GM10248 (cell line): Measurements from ENCODE around the gene UBE2B.

Experiments used
- CTCF ChIA-PET: fragments of 300-600 bp; sonication (Branson Sonifier 250); formaldehyde crosslinking; extraction: SDS; loops from one replicate; lab custom pipeline; 2021; ENCODE audit warnings: antibody characterized with exemption; lab: Yijun Ruan, JAX
- POLR2A ChIA-PET: fragments of 350-650 bp; sonication (Branson Sonifier 250); formaldehyde crosslinking; extraction: SDS; loops from one replicate; lab custom pipeline; 2020; ENCODE audit warnings: antibody characterized with exemption; lab: Yijun Ruan, JAX
- DNase-seq: peaks from one replicate; pipeline ENCODE4 v3.0.0; 2012; ENCODE audit errors: extremely low spot score
- TF ChIP-seq, protein P1 (sequence below): IDR thresholded peaks from 2 replicates; pipeline ENCODE4 v1.5.1; 2012; ENCODE audit warnings: mild to moderate bottlenecking, low read depth; ENCODE audit errors: extremely low read depth, missing control alignments, control extremely low read depth

The UBE2B gene

DNA sequence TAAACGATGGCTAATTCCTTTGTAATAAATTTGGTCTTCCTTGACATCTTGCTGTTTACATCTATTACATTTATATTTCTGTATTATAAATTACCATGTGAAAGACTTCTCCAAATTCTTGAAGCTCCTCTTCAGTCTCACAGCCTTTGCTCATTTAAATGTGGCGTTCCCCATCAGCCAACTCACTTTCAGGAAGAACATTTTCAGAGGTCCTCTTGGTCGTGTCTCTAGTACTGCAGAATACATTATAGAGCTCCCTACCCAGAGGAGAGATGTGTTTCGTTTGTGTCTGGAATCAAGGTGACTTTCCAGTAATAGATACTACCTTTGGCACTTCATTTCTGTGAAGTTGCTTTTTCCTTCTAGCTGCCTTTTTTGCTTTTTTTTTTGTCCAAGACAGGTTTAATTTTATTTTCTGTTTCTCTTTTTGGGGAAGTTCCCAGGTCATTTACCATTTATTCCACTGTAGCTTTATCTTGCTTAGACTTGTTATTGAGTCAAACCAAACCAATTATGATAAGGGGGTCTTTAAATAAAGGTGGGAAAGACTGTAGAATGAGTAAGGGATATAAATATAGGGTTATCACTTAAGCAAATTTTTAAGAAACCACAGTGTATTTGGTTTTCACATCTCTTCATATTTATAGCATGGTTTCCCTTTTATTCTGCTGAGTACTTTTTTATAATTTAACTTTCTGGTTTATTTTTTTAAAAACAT is 12.8 kb downstream of the UBE2B start:
- POLR2A ChIA-PET, result interaction anchor here (0.6 to 1.2 kb wide), 5 partner anchors 8 to 172 kb away, joined by 3 to 4 read pairs (median 3); partner anchors contain the start of gene UBE2B

DNA sequence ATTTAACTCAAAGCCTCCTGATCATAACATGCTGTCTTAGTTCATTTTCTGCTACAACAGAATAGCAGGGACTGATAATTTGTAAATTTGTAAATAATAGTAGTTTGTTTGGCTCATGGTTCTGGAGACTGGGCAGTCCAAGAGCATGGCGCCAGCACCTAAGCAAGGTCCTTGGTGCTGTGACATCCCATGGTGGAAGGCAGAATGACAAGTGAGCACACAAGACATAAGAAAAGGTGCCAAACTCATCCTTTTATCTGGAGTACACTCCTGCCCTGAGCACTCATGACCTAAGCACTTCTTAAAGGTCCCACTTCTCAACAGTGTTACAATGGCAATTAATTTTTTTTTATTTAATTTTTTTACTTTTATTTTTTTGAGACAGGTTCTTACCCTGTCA is 16.1 kb downstream of the UBE2B start:
- ChIA-PET CTCF (interaction anchor here (0.7 kb wide), 1 partner anchor 9 kb away, joined by 3 read pairs; no protein-coding TSS in a partner anchor), POLR2A (interaction anchor here (0.7 kb wide), 1 partner anchor 8 kb away, joined by 4 read pairs; no protein-coding TSS in a partner anchor)
- TF ChIP-seq, protein P1, sequence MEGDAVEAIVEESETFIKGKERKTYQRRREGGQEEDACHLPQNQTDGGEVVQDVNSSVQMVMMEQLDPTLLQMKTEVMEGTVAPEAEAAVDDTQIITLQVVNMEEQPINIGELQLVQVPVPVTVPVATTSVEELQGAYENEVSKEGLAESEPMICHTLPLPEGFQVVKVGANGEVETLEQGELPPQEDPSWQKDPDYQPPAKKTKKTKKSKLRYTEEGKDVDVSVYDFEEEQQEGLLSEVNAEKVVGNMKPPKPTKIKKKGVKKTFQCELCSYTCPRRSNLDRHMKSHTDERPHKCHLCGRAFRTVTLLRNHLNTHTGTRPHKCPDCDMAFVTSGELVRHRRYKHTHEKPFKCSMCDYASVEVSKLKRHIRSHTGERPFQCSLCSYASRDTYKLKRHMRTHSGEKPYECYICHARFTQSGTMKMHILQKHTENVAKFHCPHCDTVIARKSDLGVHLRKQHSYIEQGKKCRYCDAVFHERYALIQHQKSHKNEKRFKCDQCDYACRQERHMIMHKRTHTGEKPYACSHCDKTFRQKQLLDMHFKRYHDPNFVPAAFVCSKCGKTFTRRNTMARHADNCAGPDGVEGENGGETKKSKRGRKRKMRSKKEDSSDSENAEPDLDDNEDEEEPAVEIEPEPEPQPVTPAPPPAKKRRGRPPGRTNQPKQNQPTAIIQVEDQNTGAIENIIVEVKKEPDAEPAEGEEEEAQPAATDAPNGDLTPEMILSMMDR, result no peak
- DNase-seq, result no peak

More for the DNA sequence above, 12.8 kb downstream of the UBE2B start:
- CTCF ChIA-PET, result interaction anchor here (0.9 to 2.4 kb wide), 9 partner anchors 10 to 145 kb away, joined by 3 to 9 read pairs (median 4); no protein-coding TSS in a partner anchor
- TF ChIP-seq, protein P1, result no peak
- DNase-seq, result peak; percentile 36

DNA sequence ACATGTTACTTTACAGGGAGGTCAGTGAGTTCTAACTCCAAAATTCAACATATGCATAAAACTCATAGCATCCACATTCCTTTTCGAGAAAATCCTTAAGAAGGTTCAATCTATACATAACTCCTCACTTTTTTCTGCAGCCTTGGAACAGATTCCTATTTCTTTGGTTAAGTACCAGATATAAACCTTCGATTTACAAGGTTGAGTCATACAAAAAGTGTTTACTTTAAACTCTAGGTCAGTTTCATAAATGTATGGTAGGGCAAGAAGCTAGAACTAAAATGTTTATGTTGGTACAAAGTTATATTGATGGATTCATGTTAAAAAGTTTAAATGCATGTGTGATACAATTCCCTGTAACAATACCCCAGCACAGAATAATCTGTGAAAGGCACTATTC is 20.9 kb downstream of the UBE2B start:
- ChIA-PET POLR2A (interaction anchor here (0.6 to 0.7 kb wide), 2 partner anchors 8 to 33 kb away, joined by 3 to 5 read pairs; no protein-coding TSS in a partner anchor), CTCF (interaction anchor here (1.5 to 4.1 kb wide), 2 partner anchors 19 to 195 kb away, joined by 4 to 16 read pairs; partner anchors contain the start of gene CDKN2AIPNL)
- TF ChIP-seq, protein P1, result no peak
- no peak for DNase-seq

DNA sequence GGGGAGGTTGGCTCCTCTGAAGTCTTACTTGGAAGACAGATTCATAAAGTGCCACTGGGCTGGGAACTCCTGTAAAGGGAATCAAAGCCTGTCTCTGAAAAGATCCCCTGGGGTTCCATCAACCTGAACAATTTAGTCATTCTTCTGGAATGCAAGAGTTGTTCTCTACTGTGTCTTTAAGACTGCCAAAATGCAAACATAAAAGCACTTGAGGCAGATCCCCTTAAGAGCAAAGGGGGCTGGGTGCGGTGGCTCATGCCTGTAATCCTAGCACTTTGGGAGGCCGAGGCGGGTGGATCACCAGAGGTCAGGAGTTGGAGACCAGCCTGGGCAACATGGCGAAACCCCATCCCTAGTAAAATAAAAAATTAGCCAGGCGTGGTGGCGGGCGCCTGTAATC is 23.6 kb downstream of the UBE2B start:
- CTCF ChIA-PET, result interaction anchor here (1.5 to 4.1 kb wide), 3 partner anchors 16 to 192 kb away, joined by 6 to 16 read pairs (median 10); partner anchors contain the start of gene CDKN2AIPNL
- no peak for DNase-seq
- TF ChIP-seq, protein P1, result no peak
- POLR2A ChIA-PET, result no interaction called here

DNA sequence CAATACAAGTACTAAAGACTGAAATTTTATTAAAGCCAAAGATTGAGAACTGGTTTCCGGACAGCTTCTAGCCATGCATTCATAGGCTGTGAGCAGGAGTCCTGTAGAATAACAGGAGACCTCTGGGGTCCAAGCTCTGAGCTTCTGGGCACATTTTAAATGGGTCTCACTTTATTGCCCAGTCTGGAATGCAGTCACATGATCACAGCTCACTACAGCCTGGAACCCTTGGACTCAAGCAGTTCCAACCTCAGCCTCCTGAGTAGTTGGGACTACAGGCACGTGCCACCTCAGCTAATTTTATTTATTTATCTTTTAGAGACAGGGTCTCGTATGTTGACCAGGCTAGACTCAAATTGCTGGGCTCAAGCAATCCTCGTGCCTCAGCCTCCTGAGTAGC is 24.9 kb downstream of the UBE2B start:
- CTCF ChIA-PET, result interaction anchor here (1.0 to 2.4 kb wide), 4 partner anchors 9 to 182 kb away, joined by 3 to 10 read pairs (median 6); partner anchors contain the start of gene CDKN2AIPNL

DNA sequence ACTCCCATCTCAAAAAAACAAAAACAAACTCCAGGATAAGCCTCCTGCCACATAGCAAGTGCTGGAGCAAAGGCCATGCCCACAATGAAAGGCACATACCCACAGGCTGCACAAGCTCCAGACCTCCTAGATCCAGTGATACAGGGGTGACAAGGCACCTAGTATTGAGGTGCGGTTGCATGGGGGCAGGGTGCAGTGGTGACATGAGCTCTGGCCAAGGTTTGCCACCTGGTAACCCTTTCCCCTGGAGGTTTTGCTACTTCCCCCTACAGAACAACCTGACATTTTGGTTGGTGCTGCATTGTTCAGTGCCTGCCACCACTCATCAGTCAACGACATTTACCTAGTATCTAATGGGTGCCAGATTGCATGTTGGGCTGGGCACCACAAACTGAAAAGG is 25.8 kb downstream of the UBE2B start:
- TF ChIP-seq, protein P1, result no peak
- ChIA-PET CTCF (interaction anchor here (1.1 to 2.5 kb wide), 4 partner anchors 10 to 130 kb away, joined by 3 to 12 read pairs (median 8); partner anchors contain the start of gene CDKN2AIPNL), POLR2A (no interaction called here)
- DNase-seq, result no peak

More for the DNA sequence above, 24.9 kb downstream of the UBE2B start:
- POLR2A ChIA-PET, result interaction anchor here (1.7 kb wide), 1 partner anchor 12 kb away, joined by 5 read pairs; no protein-coding TSS in a partner anchor
- DNase-seq, result no peak
- TF ChIP-seq, protein P1, result no peak
